HCEC 1CT (cell line): ENCODE measurements around the gene GLYATL2.
A peak's percentile ranks its signal among the peaks of the same experiment; 100 is the strongest.

Experiments
- DNase-seq: peaks from one replicate; pipeline ENCODE4 v3.0.0-alpha.2; 2017

The GLYATL2 gene, protein sequence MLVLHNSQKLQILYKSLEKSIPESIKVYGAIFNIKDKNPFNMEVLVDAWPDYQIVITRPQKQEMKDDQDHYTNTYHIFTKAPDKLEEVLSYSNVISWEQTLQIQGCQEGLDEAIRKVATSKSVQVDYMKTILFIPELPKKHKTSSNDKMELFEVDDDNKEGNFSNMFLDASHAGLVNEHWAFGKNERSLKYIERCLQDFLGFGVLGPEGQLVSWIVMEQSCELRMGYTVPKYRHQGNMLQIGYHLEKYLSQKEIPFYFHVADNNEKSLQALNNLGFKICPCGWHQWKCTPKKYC

DNA sequence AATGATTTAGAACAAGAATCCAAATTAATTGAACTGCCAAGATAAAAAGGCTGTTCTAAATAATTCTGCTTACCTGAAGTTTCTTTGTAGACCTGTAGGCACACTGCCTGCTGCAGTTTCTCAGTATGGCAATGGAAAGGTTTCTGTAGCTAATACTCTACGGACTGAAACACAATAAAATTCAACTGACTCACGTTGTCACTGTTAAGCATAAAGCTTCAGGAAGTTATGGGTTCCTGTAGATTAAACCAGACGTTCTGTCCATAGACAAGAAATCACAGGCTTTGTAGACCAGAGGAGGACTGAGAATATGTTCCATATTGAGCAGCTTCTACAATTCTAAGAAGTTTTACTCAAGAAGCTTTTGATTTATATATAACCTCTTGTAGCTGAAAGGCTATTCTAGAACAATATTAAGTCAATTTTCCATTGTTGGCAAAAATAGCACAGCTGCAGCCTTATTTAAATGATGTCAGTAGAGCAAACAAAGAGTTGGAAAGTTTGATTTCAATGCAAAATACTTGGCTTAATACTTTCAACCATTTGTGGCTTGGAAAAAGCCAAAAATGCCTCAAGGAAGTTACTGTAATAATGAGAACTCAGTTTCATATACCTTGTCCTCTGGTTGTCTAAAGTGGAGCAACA, at the start of gene GLYATL2:
GLYATL2 (minus strand) TSS at position 344 of the 645 bp plus-strand sequence. CDS start 5,092 bp downstream, outside the sequence.
- no peak for DNase-seq

DNA sequence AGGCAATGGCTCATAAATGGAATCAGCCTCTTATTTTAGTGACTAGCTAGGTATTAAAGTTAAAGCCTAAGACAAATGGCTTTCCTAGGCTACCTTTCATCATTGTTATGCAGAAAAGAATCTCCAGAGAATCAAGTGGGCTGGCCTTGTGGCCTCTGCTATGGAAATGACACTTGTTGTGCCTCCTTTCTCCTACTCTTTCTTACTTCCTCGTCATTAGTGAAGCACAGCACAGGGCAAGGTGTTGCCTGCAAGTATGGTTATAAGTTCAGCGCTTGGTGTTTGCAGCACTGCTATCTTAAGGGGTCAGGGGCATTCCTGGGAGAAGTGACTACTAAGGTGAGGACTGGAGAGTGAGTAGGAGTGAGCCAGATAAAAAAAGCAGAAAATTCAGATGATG, 49.4 kb upstream of the GLYATL2 start:
- no peak for DNase-seq

DNA sequence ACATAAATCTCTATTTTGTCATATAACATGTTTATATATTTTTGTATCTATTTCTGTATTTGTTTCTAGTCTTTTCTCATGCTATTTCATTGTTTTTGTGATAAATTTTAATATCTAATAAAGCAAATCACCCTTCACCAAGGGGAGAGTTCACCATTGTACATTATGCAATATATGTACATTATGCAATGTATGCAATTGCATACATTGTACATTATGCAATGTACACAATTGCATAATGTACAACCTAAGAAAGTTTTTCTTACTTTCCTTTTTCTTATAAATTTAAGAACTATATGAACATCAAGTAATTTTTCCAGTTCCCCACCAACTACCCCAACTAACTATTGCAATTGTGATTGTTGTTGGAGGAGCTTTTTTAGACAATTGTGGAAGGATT, 44.1 kb upstream of the GLYATL2 start:
- DNase-seq = no peak

DNA sequence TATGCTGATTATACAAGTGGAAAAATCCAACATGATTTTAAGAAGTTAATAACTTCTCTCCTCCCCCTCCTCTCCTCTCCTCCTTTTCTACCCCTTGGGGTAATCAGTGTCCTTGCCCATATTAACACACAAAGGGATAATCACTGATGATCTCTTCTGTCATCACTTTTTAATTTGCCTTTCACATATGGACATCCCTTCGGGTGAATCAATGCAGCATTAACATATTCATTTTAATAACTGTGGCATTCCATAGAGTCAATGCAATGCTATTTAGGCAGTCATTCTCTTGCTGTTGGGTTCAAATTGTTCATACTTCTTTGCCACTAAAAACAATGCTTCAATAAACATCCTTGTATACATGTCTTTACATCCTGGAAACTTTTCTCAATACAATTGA, 42.9 kb upstream of the GLYATL2 start:
- DNase-seq = no peak

DNA sequence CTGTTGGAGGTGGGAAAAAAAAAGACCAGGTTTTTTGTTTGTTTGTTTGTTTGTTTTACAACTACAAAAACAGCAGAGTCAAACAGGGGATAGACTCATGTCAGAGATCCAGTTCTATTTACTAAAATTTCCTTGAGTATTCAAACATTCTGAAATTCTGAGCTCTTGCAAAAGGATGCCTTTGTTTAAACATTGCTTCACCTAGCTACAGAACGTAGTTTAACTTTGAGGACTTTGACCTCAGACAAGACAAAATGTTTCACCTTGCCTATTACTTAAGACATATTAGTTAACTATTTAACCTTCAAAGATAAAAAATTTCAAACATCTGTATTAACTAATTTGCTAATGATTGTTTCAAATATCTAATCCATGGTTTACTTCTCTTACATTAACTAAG, 36.1 kb upstream of the GLYATL2 start:
- DNase-seq = no peak

DNA sequence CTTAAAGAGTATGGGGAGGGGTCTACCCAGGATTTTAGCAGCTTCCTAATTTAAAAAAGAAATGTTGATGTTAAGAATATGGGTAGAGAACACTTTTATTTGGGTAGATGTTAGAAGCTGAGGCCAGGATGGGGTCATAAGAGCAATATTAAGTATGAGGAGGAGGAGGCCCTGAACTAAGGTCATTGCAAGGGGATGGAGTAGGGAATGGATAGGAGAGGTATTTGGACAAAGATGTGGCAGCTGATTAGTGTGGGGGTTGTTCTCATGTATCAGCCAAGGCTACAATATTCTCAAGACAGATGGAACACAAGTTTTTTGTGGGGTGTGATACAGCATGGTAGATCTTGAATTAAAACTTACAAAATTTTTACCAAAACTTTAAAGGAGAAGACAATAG, 35.7 kb upstream of the GLYATL2 start:
- no peak for DNase-seq

DNA sequence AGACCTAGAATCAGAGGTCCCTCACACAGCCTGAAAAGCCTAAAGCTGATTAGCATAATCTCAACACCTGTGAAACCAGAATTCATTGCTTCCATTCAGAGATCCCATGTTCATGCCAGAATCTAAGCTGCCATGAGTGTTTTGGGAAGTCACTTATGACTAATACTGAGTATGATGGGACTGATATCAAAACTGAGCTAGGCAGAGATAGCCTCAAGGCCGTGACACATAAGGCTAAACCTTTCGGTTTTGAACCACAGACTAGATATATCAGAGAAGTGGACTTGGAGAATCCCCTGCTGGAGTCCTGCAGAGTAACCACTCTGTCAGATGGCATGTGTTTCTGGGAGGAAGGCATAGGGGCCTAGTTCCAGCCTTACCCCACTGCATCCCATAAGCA, 23.1 kb upstream of the GLYATL2 start:
- no peak for DNase-seq

DNA sequence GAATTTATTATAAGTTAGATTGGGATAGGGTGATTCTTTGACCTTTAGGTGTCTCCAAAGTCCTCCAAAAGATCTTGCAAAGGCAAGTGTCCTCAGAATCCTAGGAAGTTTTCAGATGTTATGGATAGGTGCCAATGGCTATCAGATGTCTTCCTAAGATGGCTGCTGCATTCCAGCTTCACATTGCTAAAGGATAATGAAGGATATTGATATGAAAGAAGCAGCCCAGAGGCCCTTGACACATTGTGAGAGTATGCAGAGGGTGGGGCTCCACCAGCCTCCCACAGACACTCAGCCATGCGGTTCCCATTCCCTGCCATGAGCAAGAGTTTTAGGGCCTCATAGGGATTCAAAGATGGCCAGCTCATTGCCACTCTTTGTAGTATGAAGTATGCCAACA, 22.3 kb upstream of the GLYATL2 start:
- DNase-seq = peak; percentile 1

DNA sequence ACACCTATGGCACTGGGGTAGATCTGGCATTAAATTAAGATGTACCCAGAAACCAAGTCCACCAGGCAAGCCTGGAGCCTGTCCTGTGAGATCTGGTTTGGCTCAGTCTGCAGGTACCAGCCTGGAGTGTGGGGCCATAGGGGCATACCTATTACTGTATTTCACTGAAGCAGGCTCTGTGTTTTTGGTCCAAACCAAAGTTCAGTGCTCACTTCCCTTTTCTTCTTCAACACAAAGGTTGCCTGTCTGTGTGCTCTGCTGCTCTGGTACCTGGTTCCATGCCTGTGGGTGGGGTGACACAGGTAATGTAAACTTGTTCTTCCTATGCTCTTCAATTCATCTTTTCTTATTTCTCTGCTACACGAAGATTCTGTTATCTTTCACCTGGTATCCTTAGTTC, 19.8 kb upstream of the GLYATL2 start:
- DNase-seq = no peak

DNA sequence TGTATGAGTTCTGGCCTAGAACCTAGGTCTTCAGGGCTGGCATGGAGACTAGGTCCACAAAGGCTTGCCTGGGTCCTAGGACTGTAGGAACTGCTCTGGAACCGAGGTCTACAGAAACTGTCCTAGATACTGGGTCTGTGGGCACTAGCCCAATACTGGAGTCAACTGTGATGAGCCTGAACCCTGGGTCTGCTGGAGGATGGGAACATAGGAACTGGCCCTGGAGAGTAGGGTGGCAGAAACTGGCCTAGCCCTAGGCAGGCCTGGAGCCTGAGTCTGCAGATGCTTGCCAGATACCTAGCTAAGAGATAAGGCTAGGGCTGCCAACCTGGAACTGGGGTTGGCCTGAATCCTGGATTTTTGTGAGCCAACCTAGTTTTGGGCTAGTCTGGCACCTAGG, 19.2 kb upstream of the GLYATL2 start:
- DNase-seq = no peak

DNA sequence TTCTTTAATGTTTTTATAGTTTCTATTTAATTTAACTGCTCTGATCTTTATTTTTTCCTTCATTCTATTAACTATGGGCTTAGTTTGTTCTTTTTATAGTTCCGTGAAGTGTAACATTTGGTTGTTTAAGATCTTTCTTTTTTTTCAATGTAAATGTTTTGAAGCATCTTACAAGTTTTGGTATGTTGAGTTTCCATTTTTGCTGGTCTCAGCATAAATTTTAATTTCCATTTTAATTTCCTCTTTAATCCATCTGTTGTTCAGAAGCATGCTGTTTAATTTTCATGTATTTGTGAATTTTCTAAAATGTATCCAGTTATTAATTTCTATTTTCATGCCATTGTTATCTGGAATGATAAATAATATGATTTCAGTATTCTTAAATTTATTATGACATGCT, 17.0 kb upstream of the GLYATL2 start:
- no peak for DNase-seq

DNA sequence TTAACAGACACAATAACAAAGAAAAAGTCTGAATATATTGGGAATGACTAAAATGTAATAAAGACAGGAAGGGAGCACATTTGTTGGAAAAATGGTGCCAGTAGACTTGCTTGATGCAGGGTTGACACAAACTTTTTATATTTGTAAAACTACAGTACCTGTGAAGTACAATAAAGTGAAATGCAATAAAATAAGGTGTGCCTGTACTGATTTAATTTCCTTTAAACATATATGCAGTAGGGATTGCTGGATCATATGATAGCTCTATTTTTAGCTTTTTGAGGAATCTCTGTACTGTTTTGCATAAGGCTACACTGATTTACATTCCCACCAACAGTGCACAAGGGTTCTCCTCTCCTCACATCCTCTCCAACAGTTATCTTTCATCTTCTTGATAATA, 12.3 kb upstream of the GLYATL2 start:
- DNase-seq = no peak

DNA sequence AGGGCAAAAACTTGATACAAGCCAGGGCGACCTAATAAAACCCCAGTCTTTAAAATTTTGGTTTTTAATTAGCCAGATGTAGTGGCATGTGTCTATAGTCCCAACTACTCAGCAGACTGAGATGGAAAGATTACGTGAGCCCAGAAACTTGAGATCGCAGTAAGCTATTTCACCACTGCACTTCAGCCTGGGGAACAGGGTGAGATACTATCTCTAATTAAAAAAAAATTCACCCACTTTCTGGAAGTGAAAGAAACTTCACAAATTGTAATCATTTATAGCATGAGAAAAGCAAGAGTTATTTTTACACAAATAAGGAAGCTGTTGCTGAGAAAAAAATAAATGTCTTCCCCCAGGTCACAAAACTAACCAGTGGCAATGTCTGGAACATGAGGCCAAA, 882 bp upstream of the GLYATL2 start:
- DNase-seq = no peak

DNA sequence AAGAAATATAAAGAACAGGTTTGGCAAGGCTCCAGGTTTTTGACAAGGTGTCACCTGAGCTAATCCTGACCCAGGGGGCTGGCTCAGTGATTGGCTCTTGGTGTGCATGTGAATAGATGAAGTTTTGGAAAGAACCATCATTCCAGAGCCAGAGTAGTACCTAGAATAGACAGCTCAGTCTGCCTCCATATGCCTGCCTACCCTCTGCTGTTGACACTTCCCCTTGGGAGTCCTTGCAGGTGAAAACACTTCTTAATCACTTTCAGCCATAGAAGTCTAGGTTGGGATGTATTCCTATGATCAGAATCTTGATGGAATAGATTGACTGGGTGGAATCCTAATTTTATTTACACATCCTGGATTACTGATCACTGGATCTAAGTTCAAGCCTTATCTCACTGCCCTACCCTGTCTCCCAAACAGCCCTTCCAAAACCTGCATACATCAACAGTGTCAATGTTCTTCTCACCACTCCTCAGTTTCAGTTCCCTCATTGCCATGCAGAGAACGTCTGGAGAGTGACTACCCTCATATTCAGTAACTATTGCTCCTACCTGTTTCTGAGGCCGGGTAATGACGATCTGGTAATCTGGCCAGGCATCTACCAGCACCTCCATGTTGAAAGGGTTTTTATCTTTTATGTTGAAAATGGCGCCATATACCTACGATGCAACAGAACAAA, 6.7 kb downstream of the GLYATL2 start:
- DNase-seq = no peak

DNA sequence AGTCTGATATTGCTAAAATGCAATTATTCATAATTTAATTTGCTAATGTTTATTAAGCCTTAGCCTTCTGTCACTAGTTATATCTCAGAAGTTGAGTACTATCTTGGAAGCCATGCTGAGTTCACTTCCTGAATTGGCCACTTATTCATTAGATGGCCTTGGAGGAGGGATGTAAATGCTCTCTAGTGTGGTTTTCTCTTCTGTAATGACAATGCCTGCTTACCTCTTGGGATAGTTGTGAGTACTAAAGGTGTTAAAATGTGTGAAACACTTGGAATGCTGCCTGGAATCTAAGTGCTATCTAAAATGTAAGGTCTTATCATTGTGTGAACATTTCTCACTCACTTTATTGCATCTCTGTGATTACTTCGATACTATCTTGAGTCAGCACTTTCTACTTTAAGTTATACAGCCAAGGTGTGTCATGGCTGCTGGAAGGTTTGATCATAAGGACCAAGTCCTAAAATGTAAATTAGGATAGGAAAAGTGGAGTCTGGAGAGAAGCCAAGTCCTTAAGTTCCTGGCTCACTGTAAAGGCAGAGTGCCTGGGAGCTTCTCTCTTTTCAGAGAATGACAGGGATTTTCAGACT, 12.4 kb downstream of the GLYATL2 start:
- DNase-seq = peak; percentile 22

DNA sequence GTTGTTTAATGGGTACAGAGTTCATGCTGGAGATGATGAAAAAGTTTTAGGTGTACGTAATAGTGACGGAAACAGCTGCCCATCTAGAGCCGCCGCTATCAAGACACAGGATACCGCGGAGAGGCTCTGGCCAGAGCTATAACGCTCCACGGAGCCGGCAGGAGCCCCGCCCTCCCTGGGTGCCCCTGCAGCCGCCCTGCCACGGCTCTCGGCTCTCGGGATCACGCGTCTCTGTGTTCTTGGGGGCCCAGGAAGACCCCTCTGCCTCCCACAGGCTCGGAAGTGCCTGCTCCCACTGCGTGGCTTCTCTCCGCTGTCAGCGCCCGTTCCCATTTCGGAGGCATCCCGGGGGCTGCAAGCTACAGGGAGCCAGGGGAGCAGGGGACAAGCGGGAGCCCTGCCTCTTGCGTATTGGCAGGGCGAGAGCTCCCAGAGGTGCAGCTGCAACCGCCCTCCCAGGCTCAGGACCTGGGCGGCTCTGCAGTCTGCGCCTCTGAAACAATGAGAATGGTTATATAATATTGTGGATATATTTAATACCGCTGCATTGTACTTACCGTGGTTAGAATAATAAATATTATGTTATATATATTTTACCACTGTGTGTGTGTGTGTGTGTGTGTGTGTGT, 13.7 kb downstream of the GLYATL2 start:
- no peak for DNase-seq

DNA sequence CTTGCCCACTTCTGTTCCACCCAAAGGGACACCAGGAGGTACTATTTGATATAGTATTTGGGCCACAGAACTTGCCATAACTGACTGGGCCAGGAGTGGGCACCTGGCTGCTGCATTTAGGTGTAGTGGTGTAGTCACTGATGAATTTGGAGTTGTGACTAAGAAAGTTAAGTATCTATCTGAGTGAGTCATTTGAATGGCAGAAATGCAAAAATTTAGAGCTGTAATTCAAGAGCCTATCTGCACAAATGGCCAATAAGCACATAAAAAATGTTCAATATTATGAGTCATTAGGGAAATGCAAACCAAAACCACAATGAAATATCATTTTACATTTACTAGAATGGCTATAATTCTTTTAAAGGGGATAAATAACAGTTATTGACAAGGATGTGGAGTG, 14.7 kb downstream of the GLYATL2 start:
- peak; percentile 81 for DNase-seq

DNA sequence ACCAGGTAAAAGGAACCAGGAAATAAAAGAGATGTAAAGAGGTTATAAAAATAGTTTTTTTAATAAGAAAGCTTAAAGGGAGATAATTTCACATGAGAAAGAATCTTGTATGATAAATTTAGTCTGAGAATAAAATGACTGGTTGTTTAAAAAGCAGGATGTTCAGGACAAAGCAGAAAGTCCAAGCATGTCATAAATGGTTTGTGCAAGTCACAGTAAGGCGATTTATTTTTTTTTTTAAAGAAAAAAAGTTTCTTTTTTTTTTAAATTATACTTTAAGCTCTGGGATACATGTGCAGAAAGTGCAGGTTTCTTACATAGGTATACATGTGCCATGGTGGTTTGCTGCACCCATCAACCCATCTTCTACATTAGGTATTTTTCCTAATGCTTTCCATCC, 30.8 kb downstream of the GLYATL2 start:
- DNase-seq = no peak

DNA sequence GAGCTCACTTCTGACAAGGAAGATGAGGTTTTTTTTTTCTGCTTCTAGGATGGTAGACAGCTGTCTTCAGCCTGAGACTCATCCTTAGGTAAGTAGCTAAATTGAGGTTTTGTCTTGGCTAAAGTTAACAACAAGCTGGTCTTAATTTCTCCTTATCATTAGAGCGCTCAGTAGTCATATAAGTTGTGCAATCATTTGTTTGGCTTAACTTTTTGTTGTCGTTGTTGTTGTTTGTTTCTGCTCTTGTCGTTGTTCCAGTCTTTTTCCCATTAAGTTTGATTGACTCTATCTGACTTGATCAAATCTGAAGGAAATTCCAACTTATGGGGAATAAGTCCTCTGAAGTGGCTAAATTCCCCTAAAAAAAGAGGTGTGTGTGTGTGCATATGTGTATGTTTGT, 33.0 kb downstream of the GLYATL2 start:
- no peak for DNase-seq

DNA sequence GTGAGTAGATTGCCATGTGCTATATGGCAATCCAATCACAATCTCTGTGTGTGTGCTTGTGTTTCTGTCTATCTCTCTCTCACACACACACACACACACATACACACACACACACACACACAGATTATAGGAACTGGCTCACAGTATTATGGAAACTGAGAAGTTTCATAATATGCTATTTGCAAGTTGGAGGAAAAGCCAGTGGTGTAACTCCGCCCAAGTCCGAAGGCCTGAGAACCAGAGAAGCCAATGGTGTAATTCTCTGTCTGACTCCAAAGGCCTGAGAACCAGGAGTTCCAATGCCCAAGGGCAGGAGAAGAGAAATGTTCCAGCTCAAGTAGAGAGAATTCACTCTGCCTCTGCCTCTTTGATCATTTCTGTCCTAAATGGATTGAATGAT, 37.2 kb downstream of the GLYATL2 start:
- no peak for DNase-seq

DNA sequence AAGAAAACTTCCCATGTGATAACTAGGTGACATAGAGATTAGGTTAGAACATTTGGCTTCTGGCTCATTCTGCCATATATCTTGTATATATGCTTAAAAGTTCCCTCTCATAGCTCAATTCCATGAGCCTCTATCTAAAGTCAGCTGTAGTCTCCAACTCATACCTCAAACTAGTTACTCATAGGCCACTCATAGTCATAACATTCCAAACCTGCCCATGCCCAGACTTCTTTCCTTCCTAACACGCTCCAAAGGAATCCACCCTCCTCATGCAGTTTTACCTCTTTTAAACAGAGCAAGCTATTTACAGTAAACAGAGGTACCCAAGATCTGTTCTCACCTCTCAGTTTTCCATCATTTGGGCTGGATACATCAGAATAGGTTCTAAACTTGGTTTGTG, 39.4 kb downstream of the GLYATL2 start:
- DNase-seq = peak; percentile 68

DNA sequence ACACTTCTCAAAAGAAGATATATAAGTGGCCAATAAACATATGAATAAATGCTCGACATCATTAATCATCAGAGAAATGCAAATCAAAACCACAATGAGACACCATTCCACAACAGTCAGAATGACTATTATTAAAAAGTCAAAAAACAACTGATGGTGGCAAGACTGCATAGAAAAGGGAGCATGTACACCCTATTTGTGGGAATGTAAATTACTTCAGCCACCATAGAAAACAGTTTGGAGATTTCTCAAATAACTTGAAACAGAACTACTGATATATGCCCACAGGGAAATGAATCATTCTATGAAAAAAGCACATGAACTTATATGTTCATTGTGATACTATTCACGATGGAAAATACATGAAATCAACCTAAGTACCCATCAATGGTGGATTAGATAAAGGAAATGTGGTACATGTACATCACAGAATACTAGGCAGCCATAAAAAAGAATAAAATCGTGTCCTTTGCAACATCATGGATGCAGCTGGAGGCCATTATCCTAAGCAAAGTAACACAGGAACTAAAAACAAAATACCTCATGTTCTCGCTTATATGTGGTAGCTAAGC, 42.4 kb downstream of the GLYATL2 start:
- DNase-seq = no peak

DNA sequence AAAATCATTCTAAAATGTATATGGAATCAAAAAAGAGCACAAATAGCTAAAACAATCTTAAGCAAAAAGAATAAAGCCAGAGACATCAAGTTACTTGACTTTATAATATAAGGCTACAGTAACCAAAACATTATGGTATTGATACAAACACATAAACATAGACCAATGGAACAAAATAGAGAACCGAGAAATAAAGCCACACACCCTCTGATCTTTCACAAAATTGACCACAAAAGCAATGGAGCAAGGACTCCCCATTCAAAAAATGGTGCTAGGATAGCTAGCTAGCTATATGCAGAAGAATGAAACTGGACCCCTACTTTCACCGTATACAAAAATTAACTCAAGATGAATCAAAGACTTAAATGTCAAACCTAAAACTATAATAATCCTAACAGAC, 43.2 kb downstream of the GLYATL2 start:
- DNase-seq = no peak
